ENCODE results near the gene PLCB1.

Gene PLCB1

GRCh38 chr20:8547035-8547650, 415.1 kb downstream of the PLCB1 start:
- no peak overlapping the region for H3K4me3 ChIP-seq (ENCODE audit: low read depth in 1 of 2, low read length in 2 of 2)
- H3K4me2 ChIP-seq (ENCODE audit: insufficient read depth, low read length): no peak overlapping the region
- H3K9ac ChIP-seq (ENCODE audit: low read depth, low read length): no peak overlapping the region
- no peak overlapping the region for H3K27ac ChIP-seq (ENCODE audit: low read length)
- no peaks in the 10 kb centered on the region for H3K36me3 ChIP-seq (ENCODE audit: insufficient read depth, low read length)
- no peaks in the 10 kb centered on the region for H3K4me1 ChIP-seq (ENCODE audit: insufficient read depth, low read length)
- TF ChIP-seq EZH2 (IDR thresholded peaks at IDR 0.05; ENCODE audit: borderline replicate concordance, low read depth, low read length, severe bottlenecking) (no peak), CTCF (IDR thresholded peaks at IDR 0.05; ENCODE audit: borderline replicate concordance, extremely low read depth, low read length, poor library complexity, severe bottlenecking) (no peak)
- ATAC-seq (ENCODE audit: insufficient read depth, low read depth) (no peak), DNase-seq (no peak)
- H3K79me2 ChIP-seq (ENCODE audit: insufficient read depth, low read length): peaks cover 2% of the 10 kb centered on the region; the same call in 1 of the 2 replicates
- H3K27me3 ChIP-seq (ENCODE audit: insufficient read depth, low read length, poor library complexity): no peaks in the 10 kb centered on the region
- H4K20me1 ChIP-seq (ENCODE audit: insufficient read depth, low read length): peaks cover 6% of the 10 kb centered on the region; the same call in 1 of the 2 replicates
- H2AFZ ChIP-seq (ENCODE audit: low read depth, low read length): no peak overlapping the region
- no peaks in the 10 kb centered on the region for H3K9me3 ChIP-seq (ENCODE audit: insufficient read depth, low read length, severe bottlenecking)

GRCh38 chr20:8547968-8548588, 416.0 kb downstream of the PLCB1 start:
- Histone ChIP-seq H3K4me1 (ENCODE audit: insufficient read depth, low read length) (no peaks in the 10 kb centered on the region), H2AFZ (ENCODE audit: low read depth, low read length) (no peak overlapping the region), H3K4me2 (ENCODE audit: insufficient read depth, low read length) (no peak overlapping the region), H4K20me1 (ENCODE audit: insufficient read depth, low read length) (peaks cover 6% of the 10 kb centered on the region; the same call in 1 of the 2 replicates), H3K27me3 (ENCODE audit: insufficient read depth, low read length, poor library complexity) (no peaks in the 10 kb centered on the region), H3K9ac (ENCODE audit: low read depth, low read length) (no peak overlapping the region), H3K27ac (ENCODE audit: low read length) (no peak overlapping the region), H3K36me3 (ENCODE audit: insufficient read depth, low read length) (no peaks in the 10 kb centered on the region), H3K4me3 (ENCODE audit: low read depth in 1 of 2, low read length in 2 of 2) (no peak overlapping the region), H3K9me3 (ENCODE audit: insufficient read depth, low read length, severe bottlenecking) (no peaks in the 10 kb centered on the region), H3K79me2 (ENCODE audit: insufficient read depth, low read length) (peaks cover 2% of the 10 kb centered on the region; the same call in 1 of the 2 replicates)
- DNase-seq: no peak
- TF ChIP-seq CTCF (IDR thresholded peaks at IDR 0.05; ENCODE audit: borderline replicate concordance, extremely low read depth, low read length, poor library complexity, severe bottlenecking) (no peak), EZH2 (IDR thresholded peaks at IDR 0.05; ENCODE audit: borderline replicate concordance, low read depth, low read length, severe bottlenecking) (no peak)
- ATAC-seq (ENCODE audit: insufficient read depth, low read depth): no peak

GRCh38 chr20:8549192-8549591, 417.1 kb downstream of the PLCB1 start:
- DNase-seq (no peak), ATAC-seq (ENCODE audit: insufficient read depth, low read depth) (no peak)
- H3K4me1 ChIP-seq (ENCODE audit: insufficient read depth, low read length): no peaks in the 10 kb centered on the region
- H3K9me3 ChIP-seq (ENCODE audit: insufficient read depth, low read length, severe bottlenecking): no peaks in the 10 kb centered on the region
- no peak overlapping the region for H3K9ac ChIP-seq (ENCODE audit: low read depth, low read length)
- H3K27me3 ChIP-seq (ENCODE audit: insufficient read depth, low read length, poor library complexity): no peaks in the 10 kb centered on the region
- H3K79me2 ChIP-seq (ENCODE audit: insufficient read depth, low read length): peaks cover 2% of the 10 kb centered on the region; the same call in 1 of the 2 replicates
- peaks cover 4% of the 10 kb centered on the region; the same call in 1 of the 2 replicates for H4K20me1 ChIP-seq (ENCODE audit: insufficient read depth, low read length)
- TF ChIP-seq EZH2 (IDR thresholded peaks at IDR 0.05; ENCODE audit: borderline replicate concordance, low read depth, low read length, severe bottlenecking) (no peak), CTCF (IDR thresholded peaks at IDR 0.05; ENCODE audit: borderline replicate concordance, extremely low read depth, low read length, poor library complexity, severe bottlenecking) (no peak)
- no peak overlapping the region for H3K4me2 ChIP-seq (ENCODE audit: insufficient read depth, low read length)
- H3K36me3 ChIP-seq (ENCODE audit: insufficient read depth, low read length): no peaks in the 10 kb centered on the region
- no peak overlapping the region for H3K4me3 ChIP-seq (ENCODE audit: low read depth in 1 of 2, low read length in 2 of 2)
- no peak overlapping the region for H3K27ac ChIP-seq (ENCODE audit: low read length)
- no peak overlapping the region for H2AFZ ChIP-seq (ENCODE audit: low read depth, low read length)
